ENCODE data around the gene CAPS.

Gene CAPS

DNA sequence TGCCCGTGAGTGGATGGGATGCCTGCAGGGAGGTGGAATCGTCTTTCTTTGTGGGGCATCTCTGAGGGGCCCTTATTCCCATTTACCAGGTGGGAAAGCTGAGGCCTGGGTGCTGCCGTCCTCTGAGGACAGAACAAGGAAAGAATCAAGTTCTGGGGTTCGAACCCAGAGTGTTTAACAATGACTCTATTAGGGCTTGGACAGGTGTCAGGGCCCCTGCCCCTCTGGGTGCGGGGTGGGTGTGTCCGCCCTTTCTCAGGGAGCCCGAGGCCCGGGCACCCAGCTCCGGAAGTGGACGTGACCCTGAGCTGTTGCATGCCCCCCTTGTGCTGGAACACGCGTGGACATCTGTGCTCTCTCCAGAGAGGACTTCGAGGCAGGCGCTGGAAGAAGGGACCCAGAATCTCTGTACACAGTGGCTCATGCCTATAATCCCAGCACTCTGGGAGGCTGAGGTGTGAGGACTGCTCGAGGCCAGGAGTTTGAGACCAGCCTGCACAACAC lies 21.2 kb upstream of the CAPS start:
- no peak for DNase-seq

DNA sequence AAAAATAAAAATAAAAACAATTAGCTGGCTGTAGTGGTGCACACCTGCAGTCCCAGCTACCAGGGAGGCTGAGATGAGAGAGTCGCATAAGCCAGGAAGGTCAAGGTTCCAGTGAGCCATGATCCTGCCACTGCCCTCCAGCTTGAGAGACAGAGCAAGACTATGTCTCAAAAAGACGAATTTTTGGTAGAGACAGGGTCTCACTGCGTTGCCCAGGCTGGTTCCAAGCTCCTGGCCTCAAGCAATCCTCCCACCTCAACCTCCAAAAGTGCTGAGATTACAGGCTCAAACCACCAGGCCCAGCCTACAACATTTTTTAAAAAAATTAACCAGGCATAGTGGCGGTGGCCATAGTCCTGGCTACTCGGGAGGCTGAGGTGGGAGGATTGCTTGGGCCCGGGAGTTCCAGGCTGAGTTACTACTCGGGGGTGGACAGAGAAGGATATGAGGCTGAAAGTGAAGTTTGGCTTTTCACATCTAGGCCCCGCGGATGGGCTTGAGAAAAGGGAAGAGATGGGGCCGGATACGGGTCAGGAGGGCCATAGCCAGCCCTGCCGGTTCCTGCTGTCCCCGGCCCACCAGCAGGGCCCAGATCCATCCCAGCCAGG lies 20.7 kb upstream of the CAPS start:
- no peak for DNase-seq

DNA sequence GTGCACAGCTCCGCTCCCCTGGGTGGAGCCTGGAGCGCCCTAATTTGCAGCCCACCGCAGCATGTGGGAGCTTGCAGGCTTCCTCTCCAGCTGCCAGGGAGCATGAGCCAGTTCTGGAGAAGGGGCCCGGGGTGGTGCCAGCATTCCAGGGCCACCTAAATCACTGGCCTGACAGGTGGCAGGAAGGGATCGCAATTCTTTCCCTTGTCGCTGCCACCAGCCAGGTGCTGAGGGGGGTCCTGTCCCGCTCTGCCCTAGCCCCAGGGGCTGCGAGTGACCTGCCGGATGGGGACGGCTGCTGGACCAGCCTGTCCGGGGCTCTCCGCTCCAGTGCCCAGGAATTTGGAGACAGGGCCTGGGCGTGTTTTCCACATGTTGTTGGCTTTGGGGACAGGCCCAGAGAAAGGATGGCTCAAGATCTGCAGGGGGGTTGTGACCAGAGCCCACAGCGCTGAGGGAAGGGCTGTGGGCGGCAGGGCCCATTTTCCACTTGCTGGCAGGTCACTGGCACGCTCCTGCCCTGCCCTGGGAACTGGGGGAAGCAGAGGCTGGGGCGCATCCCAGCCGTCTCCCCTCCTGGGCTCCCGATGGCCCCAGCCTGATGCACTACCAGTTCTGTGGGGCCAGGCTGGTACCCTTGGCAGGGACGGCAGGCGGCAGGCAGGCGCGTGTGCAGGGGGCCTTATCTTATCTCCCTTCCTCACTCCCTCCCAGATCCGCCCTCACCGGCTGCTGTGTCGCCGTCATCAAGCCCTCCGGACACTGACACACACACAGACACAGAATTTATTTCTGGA lies 19.9 kb upstream of the CAPS start:
- DNase-seq: no peak

DNA sequence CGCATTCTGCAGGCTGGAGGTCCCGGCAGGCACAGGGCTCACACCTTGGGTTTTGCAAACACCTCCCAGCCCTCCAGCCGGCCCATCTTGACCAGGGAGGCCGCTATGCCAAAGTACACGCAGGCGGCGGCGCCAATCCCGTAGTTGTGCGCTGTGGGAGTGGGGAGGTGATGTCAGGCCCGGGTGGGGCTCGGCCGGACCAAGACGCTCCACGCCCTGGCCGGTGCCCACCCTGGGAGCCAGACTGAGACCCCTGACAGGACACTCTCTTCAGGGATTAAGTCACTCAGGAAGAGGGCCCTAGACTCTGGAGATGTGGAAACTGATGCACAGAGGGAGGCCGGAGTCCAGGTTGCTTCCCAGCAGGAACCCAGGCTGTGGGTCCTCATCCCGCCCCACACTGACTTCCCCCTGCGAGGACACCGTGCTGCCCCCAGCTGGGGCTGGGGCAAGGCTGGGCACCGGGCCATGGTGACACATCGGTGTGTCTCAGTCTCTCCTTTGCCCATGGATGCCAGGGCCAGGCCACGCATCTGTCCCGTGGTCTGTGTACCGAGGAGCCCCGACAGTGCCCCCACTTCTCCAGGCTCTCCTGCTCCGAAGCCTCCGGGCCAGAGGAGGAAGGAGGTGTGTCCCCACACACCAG lies 19.2 kb upstream of the CAPS start:
- DNase-seq: no peak

DNA sequence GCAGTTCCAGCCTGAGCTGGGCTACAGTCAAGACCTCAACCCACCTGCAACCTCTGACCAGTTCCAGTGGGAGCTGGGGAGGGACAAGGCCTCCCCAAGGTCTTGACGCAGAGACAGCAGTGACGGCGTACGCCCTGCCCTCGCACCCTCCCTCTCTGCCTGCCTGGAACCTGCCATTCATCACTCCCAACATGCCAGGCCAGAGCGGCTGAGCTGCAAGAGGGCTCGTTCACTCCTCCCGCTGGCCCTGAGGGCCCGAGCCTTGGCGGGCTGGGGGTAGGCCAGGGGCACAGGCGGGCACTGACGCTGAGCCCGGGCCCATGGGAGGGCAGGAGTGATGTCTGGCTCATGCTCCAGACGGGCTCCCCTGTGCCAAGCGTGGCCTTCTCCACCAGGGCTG lies 18.6 kb upstream of the CAPS start:
- DNase-seq: no peak

DNA sequence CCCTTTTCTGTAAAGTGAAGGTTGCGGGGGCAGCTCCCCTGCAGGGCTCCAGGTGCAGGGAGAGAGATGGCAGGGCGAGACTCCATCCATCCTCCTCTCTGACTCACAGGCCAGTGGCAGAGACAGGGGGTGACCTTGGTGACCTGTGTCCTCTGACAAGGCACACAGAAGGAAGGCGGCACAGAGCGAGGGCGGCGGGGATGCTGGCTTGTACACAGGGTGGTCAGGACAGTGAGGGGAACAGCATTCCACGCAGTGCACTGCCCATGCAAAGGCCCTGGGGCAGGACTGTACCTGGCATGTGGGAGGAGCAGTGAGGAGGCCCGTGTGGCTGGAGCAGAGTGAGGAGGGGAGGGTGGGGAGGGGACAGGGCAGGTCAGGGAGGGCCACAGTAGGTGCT lies 18.2 kb upstream of the CAPS start:
- no peak for DNase-seq

DNA sequence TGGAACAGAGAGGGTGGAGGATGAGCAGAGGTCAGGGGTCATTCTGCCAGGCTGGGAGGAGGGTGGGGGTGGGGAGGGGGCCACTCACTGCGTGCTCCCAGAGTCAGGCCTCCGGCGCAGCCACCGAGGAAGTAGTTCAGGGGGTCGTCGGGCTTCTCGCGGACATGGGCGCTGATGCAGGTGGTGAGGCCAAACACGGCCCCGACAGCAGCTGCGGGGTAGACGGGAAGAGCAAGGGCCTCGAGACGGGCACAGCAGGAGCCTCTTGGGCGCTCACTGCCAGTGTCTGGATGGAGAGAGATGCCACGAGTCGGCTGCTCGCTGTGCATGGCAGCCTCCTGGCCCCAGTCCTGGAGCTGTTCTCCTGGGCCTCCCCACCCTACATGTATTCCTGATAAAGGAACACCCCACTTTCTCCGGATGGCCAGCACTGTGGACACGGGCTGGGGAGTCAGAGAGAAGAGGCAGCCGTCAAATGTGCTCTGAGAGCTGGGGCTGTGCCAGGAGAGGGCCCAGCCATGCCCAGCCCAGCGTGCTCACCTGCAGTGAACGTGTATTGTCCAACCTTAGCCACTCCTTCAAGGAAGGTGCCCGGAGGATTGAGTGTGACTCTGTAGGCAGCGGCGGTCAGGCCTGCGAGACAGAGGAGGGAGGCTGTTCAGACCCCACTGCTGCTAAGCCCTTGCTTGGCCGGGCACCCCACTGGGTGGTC lies 17.5 kb upstream of the CAPS start:
- no peak for DNase-seq

DNA sequence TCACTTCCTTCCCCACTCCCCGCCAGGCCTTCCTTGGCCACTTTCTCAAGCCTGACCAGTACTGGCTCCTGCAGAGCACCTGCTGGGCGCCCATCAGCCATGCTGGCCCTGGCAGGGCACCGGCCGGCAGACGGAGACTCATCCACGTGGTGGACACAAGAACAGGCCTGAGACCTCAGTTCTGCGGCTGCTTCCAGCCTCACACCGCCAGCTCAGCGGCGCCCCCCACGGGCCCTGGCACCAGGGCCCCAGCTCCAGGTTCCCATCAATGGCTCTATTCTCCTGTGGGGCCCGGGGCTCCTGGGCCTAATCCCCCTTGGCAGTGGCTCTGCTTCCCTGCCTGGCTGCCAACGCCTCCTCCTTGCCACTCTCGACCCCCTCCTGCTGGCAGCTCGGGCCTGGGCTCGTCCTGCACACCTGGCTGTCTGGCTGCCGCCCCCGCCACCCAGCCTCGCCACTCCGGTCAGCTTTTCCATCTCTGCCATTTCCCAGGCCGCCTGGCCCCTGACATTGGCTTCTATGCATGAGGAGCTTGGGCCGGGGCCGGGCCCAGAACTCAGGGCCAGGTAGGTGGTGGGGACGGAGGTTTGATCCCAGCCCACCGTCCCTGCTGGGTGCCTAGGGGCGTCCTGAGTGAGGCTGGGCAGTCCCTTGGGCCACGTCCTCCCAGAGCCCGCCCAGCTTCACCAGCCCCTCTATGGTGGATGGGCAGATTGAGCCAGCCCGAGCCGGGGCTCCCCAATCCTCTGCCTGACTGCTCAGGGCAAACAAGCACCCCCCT lies 16.7 kb upstream of the CAPS start:
- no peak for DNase-seq

DNA sequence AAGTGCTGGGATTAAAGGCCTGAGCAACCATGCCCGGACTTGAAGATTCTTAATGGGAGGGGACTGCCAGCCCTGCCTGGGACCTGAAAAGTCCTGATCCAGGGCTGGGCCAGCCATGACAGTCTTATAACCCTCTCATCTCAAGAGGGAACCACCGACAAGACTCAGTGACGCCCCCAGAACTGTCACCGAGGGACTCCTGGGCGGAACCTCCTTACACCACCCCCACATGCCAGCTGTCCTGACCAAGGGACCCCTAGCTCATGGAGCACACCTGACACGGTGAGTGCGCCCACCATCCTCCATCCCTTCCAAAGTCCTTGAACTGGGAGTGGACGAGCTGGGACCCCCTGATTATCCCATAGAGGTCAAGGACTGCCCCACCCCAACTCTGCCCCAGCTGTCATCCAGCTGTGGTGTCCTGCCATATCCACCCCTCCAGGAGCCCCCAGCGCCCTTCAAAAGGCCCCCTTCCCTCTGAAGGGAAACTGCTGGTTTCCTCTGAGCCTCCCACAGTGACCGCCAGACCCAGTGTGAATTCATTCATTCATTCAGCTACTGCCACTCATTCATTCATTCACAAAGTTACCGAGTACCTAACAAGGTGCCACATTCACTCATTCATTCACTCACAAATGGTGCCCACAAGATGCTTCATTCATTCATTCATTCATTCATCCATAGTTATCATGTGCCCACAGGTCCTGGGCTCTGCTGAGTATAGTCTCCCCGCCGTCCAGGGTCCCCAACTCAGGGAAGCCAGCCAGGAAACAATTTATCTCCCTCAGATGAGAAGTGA lies 14.1 kb upstream of the CAPS start:
- no peak for DNase-seq

DNA sequence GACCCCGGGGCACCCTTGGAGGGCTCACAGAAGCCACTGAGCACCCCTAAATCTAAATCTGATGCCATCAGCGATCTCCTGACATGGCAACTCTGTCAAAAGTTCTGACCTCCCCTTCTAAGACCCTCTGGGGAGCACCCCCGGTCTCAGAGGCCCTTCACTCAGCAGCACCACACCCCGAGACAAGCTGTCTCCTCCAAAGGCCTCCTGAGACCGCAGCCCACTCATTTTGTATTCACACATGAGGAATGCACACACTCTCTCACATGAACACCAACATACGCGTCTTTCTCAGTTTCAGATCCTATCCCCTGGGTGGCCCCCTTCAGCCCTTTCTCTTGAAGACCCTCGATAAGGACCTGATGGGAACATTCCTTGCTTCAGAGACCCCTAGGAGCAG lies 13.1 kb upstream of the CAPS start:
- DNase-seq: no peak

DNA sequence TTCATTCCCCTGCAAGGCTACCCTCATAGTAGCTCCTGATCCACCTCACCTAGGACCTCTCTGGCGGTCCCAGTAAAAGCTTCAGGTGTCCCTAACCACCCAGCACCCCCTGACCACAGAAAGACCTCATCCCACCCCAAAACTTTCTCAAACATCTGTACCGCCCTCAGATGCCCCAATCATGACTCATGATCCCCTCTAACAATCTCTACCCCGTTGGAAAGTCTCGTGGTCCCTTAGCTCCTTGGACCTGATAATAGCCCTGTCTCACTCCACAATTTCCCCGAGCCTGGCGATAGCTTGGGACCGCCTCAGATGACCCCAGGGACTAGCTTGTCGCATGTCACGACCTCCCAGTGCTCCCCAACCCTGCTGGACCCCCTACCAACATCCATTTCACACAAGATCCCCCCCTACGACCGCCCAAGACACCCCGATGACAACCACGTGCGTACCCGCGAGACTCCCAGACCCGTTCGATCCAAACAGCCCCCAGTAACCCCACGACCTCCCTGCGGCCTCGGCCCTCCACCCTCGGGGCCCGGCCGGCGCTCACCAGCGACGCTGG lies 10.9 kb upstream of the CAPS start:
- DNase-seq: no peak

DNA sequence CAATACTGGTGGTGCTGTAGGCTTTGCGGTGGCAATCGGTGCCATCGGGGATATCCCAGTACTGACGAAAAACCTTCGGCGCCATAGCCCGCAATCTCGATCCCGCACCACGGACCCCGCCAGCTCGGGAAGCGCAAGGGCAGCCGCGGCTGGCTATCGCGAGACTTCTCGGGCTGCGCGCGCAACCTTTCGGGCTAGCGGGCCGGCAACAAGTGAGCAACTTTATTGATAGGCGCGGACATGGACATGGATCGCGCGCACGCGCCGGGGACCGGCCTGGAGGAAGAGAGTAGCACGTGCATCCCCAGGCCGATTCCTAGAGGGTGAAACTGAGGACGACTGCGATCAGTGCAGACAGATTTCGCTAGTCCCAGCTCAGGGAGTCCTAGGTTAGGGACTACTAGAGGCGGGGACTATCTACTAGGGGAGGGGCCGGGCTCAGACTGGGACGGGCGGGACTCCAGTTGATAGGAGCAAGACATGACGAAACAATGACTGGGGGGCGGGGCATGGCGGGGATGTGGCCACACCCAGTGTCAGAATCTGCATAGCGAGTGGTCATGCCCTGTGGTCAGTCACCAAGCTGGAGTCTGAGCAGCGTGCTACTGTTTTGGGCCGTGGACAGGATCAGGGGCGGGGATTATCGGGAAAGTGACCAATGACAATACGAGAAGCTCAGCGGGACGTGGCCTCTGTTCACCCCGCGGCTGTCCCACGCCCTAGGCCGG lies 10.3 kb upstream of the CAPS start, which contains the start of gene NDUFA11:
TSS of gene NDUFA11 (minus strand) at position 167 of the 728 bp plus-strand sequence. CDS start at position 85, 82 bp downstream.
- DNase-seq: peak; percentile 99

DNA sequence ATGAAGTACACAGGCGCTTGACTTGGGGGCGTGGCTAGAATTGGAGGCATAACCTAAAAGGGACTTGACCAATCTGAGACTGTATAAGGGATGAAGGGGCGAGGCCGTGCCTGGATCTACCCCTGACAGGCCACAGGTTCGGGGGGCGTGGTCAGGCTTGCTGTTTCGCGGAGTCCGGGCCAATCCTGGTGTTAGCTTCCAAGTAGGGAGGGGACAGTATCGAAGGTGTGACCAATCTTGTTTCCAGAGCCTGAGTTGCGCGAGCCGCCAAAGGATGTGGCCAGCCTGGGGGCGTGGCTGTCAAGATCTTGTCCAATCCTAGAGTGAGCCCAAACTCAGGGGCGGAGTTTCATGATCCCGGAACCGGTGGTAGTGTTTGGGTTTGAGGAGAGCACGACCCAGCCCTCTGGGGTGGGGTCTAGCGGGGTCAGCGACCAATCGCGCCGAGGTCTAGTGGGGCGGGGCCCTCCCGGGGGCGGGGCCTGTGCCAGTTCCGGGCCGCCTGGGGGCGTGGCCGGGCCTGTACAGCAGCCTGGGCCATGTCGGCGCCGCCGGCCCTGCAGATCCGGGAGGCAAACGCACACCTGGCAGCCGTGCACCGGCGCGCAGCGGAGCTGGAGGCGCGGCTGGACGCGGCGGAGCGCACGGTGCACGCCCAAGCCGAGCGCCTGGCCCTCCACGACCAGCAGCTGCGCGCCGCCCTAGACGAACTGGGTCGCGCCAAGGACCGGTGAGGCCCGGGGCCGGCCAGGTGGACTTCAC lies 9.5 kb upstream of the CAPS start, which contains the start of gene VMAC:
TSS of gene VMAC (plus strand) at position 521 of the 762 bp plus-strand sequence. CDS start at position 540, 19 bp downstream.
- DNase-seq: peak; percentile 100

DNA sequence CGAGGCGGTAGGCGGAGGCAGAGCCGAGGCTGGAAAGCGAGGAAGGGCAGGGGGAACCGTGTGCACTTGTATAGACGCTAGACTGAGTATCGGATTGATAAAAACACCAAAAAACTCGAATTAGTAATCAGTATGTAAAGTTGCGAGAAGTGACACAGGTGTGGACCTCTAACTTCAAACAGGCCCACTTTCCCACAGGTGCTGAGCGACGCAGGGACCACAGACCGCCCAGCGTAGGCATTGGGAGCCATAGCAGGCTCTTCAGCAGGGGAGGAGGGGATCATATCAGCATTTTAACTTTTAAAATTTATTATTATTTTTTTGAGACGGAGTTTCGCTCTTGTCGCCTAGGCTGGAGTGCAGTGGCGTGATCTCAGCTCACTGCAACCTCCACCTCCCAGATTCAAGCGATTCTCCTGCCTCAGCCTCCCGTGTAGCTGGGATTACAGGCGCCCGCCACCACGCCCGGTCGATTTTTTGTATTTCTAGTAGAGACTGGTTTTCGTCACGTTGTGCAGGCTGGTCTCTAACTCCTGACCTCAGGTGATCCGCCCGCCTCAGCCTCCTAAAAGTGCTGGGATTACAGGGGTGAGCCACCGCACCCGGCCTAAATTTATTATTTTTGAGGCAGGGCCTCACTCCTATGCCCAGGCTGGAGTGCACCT lies 8.8 kb upstream of the CAPS start:
- DNase-seq: no peak

DNA sequence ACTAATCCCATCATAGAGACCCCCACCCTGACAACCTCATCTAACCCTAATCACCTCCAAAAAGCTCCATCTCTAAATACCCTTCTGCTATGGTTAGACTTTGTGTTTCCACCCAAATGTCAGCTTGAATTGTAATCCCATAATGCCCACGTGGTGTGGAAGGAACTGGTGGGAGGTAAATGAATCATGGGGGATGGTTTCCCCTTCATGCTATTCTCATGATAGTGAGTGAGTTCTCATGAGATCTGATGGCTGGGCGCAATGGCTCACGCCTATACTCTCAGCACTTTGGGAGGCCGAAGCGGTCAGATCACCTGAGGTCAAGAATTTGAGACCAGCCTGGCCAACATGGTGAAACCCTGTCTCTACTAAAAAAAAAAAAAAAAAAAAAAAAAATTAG lies 6.8 kb upstream of the CAPS start:
- no peak for DNase-seq

DNA sequence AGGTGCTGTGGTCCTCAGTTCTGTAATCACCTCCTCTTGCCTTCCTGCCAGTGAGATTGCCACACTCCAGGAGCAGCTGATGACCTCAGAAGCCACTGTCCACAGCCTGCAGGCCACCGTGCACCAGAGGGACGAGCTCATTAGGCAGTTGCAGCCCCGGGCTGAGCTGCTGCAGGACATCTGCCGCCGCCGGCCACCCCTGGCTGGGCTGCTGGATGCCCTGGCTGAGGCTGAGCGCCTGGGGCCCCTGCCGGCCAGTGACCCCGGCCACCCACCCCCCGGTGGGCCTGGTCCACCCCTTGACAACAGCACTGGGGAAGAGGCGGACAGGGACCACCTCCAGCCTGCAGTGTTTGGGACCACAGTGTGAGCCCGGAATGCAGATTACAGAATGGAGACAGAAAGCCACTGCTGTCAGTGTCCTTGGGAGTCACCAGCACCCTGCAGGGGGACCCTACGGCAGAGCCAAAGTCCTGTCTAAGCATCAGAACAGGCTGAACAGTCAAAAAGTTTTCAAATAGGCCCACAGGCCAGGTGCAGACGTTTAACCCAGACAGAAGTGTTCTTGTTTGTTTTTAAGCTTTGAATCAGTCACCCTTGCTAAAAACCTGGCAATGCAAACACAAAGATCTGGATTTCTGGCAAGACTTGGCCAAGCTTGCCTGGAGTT lies 5.1 kb upstream of the CAPS start:
- no peak for DNase-seq

DNA sequence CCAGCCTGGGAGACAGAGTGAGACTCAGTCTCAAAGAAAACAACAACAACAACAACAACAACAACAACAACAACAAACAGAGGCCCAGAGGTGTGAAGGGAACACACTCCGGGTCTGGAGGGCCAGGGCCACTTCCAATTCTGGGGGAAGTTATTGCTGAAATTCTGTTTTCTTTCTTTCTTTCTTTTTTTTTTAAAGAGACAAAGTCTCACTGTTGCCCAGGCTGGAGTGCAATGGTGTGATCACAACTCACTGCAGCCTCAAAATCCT lies 3.5 kb upstream of the CAPS start:
- DNase-seq: no peak

DNA sequence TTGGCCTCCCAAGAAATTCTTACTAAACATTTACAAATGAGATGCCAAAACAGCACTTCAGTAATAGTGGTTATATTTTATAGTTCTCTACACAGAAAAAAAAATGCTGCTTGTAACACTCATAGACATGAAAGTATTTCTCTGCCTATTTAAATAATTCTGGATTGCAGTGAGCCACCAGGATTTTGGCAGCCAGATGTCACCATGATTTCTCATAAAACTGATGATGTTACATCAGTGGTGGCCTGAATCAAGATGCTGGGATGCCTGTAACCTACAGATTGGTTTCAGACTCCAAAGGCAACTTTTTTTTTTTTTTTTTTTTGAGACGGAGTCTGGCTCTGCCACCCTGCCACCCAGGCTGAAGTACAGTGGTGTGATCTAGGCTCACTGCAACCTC lies 2.7 kb upstream of the CAPS start:
- no peak for DNase-seq

DNA sequence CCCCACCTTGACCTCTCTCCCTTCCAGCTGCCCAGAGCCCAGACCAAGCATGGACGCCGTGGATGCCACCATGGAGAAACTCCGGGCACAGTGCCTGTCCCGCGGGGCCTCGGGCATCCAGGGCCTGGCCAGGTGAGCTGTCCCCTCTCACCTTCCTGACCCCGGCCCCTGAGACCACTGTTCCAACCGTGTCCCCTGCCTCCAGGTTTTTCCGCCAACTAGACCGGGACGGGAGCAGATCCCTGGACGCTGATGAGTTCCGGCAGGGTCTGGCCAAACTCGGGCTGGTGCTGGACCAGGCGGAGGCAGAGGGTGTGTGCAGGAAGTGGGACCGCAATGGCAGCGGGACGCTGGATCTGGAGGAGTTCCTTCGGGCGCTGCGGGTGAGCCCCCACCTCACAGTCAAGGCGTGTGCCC lies 312 bp downstream of the CAPS start:
- no peak for DNase-seq

Data from stimulated activated CD4-positive, alpha-beta T cell treated with anti-CD3 and anti-CD28 coated beads, Interleukin-12 subunit alpha, Interleukin-12 subunit beta, amount 100 ng/mL, for 4 hours (primary cell).